ENCODE data around the gene MCC. TPM values are rescaled to one million over a fixed set of nuclear protein-coding genes. Genes with fewer than 3 reads are reported as not detected.

MCC gene
- total RNA-seq, 1 experiment from 2014 or later = 7.1 TPM

DNA sequence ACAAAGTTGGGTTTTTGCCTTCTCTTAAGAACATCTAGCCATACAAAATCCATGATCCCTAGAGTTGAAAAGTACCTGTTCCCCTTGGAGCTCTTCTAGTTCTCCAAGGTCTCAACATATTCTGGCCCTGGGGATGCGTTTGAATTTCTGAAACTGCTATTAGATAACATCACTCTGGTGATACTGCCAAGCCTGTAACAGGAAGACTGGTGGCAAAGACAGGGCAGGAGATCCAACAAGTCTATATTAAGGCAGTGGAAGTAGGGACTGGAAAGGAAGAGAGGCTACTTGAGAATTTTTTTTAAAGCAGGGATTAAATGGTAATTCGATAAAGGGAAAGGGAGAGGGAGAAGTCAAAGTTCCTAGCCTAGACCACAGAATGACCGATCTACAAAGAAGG is 264.9 kb downstream of the MCC start:
- CTCF ChIA-PET = no interaction called here
- no peak for ATAC-seq
- DNase-seq = no peak
- intact Hi-C loops (cut with micrococcal nuclease) = no loop called here
- H3K36me3 ChIP-seq (ENCODE audit: low read depth, low read length) = no peaks in the 10 kb centered on the region
- H4K20me1 ChIP-seq (ENCODE audit: low read length) = no peaks in the 10 kb centered on the region
- H3K27me3 ChIP-seq (ENCODE audit: low read length) = no peaks in the 10 kb centered on the region
- BruUV-seq (replicated peaks) = no TSS peak
- TF ChIP-seq, protein P1, sequence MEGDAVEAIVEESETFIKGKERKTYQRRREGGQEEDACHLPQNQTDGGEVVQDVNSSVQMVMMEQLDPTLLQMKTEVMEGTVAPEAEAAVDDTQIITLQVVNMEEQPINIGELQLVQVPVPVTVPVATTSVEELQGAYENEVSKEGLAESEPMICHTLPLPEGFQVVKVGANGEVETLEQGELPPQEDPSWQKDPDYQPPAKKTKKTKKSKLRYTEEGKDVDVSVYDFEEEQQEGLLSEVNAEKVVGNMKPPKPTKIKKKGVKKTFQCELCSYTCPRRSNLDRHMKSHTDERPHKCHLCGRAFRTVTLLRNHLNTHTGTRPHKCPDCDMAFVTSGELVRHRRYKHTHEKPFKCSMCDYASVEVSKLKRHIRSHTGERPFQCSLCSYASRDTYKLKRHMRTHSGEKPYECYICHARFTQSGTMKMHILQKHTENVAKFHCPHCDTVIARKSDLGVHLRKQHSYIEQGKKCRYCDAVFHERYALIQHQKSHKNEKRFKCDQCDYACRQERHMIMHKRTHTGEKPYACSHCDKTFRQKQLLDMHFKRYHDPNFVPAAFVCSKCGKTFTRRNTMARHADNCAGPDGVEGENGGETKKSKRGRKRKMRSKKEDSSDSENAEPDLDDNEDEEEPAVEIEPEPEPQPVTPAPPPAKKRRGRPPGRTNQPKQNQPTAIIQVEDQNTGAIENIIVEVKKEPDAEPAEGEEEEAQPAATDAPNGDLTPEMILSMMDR (conservative IDR thresholded peaks at IDR 0.05; ENCODE audit: low read depth, low read length) = no peak
- TF ChIP-seq EZH2 (IDR thresholded peaks at IDR 0.05; ENCODE audit: low read length, unreplicated experiment) (no peak), EZH2phosphoT487 (IDR thresholded peaks at IDR 0.05; ENCODE audit: borderline replicate concordance, low read length) (no peak)
- no peaks in the 10 kb centered on the region for H3K9me2 ChIP-seq (replicated peaks; ENCODE audit: low read length)
- no peaks in the 10 kb centered on the region for H3K9me3 ChIP-seq (ENCODE audit: low read length)
- POLR2A ChIA-PET (ENCODE audit: unreplicated experiment) = no interaction called here
- H3K4me3 ChIP-seq (ENCODE audit: low read length) = no peak overlapping the region
- no peaks in the 10 kb centered on the region for H3K79me2 ChIP-seq (ENCODE audit: low read length)
- no peak overlapping the region for H3K4me2 ChIP-seq (ENCODE audit: low read length)
- no peak overlapping the region for H3K9ac ChIP-seq (ENCODE audit: low read length)
- H3F3A ChIP-seq (ENCODE audit: low read length, unreplicated experiment) = no peaks in the 10 kb centered on the region
- no peak overlapping the region for H3K27ac ChIP-seq (ENCODE audit: low read length)
- peaks cover 17% of the 10 kb centered on the region for H3K4me1 ChIP-seq (ENCODE audit: insufficient read depth, low read length)
- H2AFZ ChIP-seq (ENCODE audit: low read length) = no peak overlapping the region

DNA sequence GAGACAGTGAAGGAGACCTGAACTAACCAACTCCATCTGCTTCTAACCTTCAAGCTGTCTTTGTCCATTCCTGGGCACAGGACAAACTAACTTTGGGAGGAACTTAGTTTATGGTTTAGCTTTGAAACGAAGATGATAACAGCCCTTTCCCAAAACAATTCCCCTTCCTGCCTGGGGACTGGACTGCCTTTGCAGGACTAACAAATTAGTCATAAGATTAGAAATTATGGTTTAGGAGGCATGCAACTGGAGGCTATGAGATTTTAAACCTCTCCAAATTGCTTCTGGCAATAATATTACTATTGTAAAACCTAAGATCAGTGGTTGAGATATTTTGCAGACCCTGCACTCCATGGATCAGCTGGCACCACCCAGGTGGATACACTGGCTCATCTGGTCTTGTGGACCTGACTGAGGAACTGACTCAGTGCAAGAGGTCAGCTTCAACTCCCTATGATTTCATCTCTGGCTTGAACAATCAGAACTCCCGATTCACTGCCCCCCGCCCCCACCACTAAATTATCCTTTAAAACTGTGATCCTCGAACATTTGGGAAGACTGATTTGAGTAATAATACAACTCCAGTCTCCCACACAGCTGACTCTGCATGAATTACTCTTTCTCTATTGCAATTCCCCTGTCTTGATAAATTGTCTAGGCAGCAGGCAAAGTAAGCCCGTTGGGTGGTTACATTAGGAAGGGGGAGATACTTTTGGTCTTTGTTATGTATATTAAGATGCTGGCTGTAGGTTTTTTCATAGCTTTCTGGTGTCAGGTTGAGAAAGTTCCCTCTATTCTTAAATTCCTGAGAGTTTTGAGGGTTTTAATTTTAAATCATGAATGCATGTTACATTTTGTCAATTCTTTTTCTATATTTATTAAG is 266.7 kb downstream of the MCC start:
- POLR2A ChIA-PET (ENCODE audit: unreplicated experiment) = no interaction called here
- ATAC-seq (no peak), DNase-seq (peak; percentile 74)
- TF ChIP-seq EZH2 (IDR thresholded peaks at IDR 0.05; ENCODE audit: low read length, unreplicated experiment) = no peak
- TF ChIP-seq, protein P1 (conservative IDR thresholded peaks at IDR 0.05; ENCODE audit: low read depth, low read length) = no peak
- TF ChIP-seq EZH2phosphoT487 (IDR thresholded peaks at IDR 0.05; ENCODE audit: borderline replicate concordance, low read length) = no peak
- H3K27me3 ChIP-seq (ENCODE audit: low read length) = no peaks in the 10 kb centered on the region
- H3K9me3 ChIP-seq (ENCODE audit: low read length) = no peaks in the 10 kb centered on the region
- H3K9me2 ChIP-seq (replicated peaks; ENCODE audit: low read length) = no peaks in the 10 kb centered on the region
- peak overlapping the region; percentile 35; the same call in 1 of the 2 replicates for H3K4me2 ChIP-seq (ENCODE audit: low read length)
- H3K27ac ChIP-seq (ENCODE audit: low read length) = peak overlapping the region; percentile 18; the same call in 1 of the 2 replicates
- CTCF ChIA-PET = no interaction called here
- H3K79me2 ChIP-seq (ENCODE audit: low read length) = no peaks in the 10 kb centered on the region
- no peaks in the 10 kb centered on the region for H3F3A ChIP-seq (ENCODE audit: low read length, unreplicated experiment)
- peaks cover 17% of the 10 kb centered on the region for H3K4me1 ChIP-seq (ENCODE audit: insufficient read depth, low read length)
- no peaks in the 10 kb centered on the region for H4K20me1 ChIP-seq (ENCODE audit: low read length)
- no TSS peak for BruUV-seq (replicated peaks)
- H3K9ac ChIP-seq (ENCODE audit: low read length) = no peak overlapping the region
- no peak overlapping the region for H3K4me3 ChIP-seq (ENCODE audit: low read length)
- intact Hi-C loops (cut with micrococcal nuclease) = no loop called here
- H2AFZ ChIP-seq (ENCODE audit: low read length) = no peak overlapping the region; the same call in 1 of the 2 replicates
- H3K36me3 ChIP-seq (ENCODE audit: low read depth, low read length) = no peaks in the 10 kb centered on the region

DNA sequence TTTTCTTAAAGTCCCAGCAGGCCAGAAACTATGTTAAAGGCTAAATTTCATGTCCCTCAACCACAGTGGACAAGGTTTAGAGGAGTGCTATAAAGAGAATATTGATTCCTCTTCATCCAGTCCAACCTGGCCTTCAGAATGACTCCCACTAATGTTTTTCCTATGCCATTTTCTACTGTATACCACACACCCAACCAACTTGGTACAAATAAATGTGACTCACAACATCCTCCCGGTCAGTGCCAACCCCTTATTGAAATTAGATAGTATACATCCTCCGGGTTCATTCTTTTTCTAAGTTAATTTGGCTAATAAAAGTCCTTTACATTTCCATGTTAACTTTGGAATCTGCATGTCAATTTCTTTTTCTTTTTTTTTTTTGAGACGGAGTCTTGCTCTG is 268.6 kb downstream of the MCC start:
- intact Hi-C loops (cut with micrococcal nuclease) = no loop called here
- Histone ChIP-seq H3K4me3 (ENCODE audit: low read length) (no peak overlapping the region), H3K9me2 (replicated peaks; ENCODE audit: low read length) (no peaks in the 10 kb centered on the region), H3K4me1 (ENCODE audit: insufficient read depth, low read length) (peaks cover 32% of the 10 kb centered on the region), H3K27ac (ENCODE audit: low read length) (no peak overlapping the region), H3K79me2 (ENCODE audit: low read length) (no peaks in the 10 kb centered on the region), H2AFZ (ENCODE audit: low read length) (no peak overlapping the region), H3K36me3 (ENCODE audit: low read depth, low read length) (no peaks in the 10 kb centered on the region), H3K27me3 (ENCODE audit: low read length) (no peaks in the 10 kb centered on the region), H3K9ac (ENCODE audit: low read length) (no peak overlapping the region), H3F3A (ENCODE audit: low read length, unreplicated experiment) (no peaks in the 10 kb centered on the region), H3K4me2 (ENCODE audit: low read length) (no peak overlapping the region), H3K9me3 (ENCODE audit: low read length) (no peaks in the 10 kb centered on the region), H4K20me1 (ENCODE audit: low read length) (no peaks in the 10 kb centered on the region)
- DNase-seq (peak; percentile 54), ATAC-seq (peak; percentile 68)
- BruUV-seq (replicated peaks) = no TSS peak
- CTCF ChIA-PET = no interaction called here
- POLR2A ChIA-PET (ENCODE audit: unreplicated experiment) = no interaction called here
- TF ChIP-seq EZH2 (IDR thresholded peaks at IDR 0.05; ENCODE audit: low read length, unreplicated experiment) (no peak), EZH2phosphoT487 (IDR thresholded peaks at IDR 0.05; ENCODE audit: borderline replicate concordance, low read length) (no peak)
- TF ChIP-seq, protein P1 (conservative IDR thresholded peaks at IDR 0.05; ENCODE audit: low read depth, low read length) = no peak

Measured in PC-3 (cell line).